Cardiac muscle cell (in vitro differentiated cells and primary cell): ENCODE data around the gene GUCY2F. TPM values are rescaled to one million over a fixed set of nuclear protein-coding genes. Genes with fewer than 3 reads are reported as not detected.
A peak's percentile ranks its signal among the peaks of the same experiment; 100 is the strongest.

Experiments used
- DNase-seq, 2 donors: peaks; one replicate each; pipeline versions ENCODE4 v3.0.0 to v3.0.0-alpha.2; 2010 to 2017; ENCODE audit warnings: low read depth in 1 of 2, low spot score in 1 of 2
- H3K27ac ChIP-seq: fragments of 200-600 bp; sonication (generic); 2 replicates; pipeline ENCODE4 v1.5.1; 2016
- H3K27me3 ChIP-seq: fragments of 200-600 bp; sonication (generic); 2 replicates; pipeline ENCODE4 v1.6.0; 2016; ENCODE audit warnings: control low read depth
- H3K36me3 ChIP-seq: fragments of 200-600 bp; sonication (generic); 2 replicates; pipeline ENCODE4 v1.5.1; 2016; ENCODE audit warnings: control low read depth
- H3K4me1 ChIP-seq: fragments of 200-600 bp; sonication (generic); 2 replicates; pipeline ENCODE4 v1.8.1; 2017; ENCODE audit warnings: low read depth, mild to moderate bottlenecking, mixed run types
- H3K4me3 ChIP-seq: fragments of 200-600 bp; sonication (generic); 2 replicates; pipeline ENCODE4 v1.5.1; 2016; ENCODE audit warnings: mild to moderate bottlenecking
- H3K9me3 ChIP-seq: fragments of 200-600 bp; sonication (generic); 2 replicates; pipeline ENCODE4 v1.5.1; 2017; ENCODE audit warnings: low read depth, mild to moderate bottlenecking, control low read depth
- polyA plus RNA-seq: library from polyadenylated mRNA; unstranded; fragments of >200 nt; fragmentation: Nextera tagmentation; extraction: Ambion mirVana; gene quantifications from 2 replicates; pipeline ENCODE4 v1.2.1, GENCODE V29; 2016
- total RNA-seq: library from RNA; depleted of rRNA; stranded (reverse); fragments of >200 nt; gene quantifications from 2 replicates; pipeline ENCODE4 v1.2.3, GENCODE V29; 2016
- TF ChIP-seq, protein P1 (sequence below): IDR thresholded peaks from 2 replicates; pipeline ENCODE4 v1.5.1; 2012; ENCODE audit warnings: low read depth, mild to moderate bottlenecking, low read length

GUCY2F gene
- total and polyA plus RNA-seq, 2 experiments from 2014 or later, result not detected

DNA sequence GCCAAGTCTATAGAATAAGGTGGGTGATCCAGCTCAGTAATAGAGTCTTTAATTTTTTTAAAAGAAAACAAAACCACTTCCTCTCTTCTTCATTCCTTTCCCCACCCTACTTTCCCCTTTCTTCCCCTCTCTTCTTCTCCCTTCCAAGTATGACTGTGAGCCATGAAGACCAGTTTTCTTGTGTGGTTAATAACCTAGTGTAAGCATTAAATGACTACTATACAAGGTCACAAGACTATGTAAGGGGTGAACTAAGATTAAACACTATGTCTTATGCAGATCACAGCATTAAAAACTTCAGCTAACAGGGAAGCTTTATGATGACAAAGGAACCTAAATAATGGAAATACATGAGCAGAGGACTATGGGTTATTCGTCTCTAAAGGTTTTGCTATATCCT is 135.4 kb downstream of the GUCY2F start:
- no peak for DNase-seq
- TF ChIP-seq, protein P1, sequence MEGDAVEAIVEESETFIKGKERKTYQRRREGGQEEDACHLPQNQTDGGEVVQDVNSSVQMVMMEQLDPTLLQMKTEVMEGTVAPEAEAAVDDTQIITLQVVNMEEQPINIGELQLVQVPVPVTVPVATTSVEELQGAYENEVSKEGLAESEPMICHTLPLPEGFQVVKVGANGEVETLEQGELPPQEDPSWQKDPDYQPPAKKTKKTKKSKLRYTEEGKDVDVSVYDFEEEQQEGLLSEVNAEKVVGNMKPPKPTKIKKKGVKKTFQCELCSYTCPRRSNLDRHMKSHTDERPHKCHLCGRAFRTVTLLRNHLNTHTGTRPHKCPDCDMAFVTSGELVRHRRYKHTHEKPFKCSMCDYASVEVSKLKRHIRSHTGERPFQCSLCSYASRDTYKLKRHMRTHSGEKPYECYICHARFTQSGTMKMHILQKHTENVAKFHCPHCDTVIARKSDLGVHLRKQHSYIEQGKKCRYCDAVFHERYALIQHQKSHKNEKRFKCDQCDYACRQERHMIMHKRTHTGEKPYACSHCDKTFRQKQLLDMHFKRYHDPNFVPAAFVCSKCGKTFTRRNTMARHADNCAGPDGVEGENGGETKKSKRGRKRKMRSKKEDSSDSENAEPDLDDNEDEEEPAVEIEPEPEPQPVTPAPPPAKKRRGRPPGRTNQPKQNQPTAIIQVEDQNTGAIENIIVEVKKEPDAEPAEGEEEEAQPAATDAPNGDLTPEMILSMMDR, result no peak
- H3K36me3 ChIP-seq, result no peaks in the 10 kb centered on the region
- H3K9me3 ChIP-seq, result no peaks in the 10 kb centered on the region
- H3K27ac ChIP-seq, result no peak overlapping the region
- H3K27me3 ChIP-seq, result no peaks in the 10 kb centered on the region
- H3K4me1 ChIP-seq, result peaks cover 8% of the 10 kb centered on the region
- H3K4me3 ChIP-seq, result no peak overlapping the region

GRCh38 chrX:109345856-109346255 is 136.0 kb downstream of the GUCY2F start:
- Histone ChIP-seq H3K27ac (no peak overlapping the region), H3K36me3 (no peaks in the 10 kb centered on the region), H3K4me1 (peaks cover 7% of the 10 kb centered on the region), H3K4me3 (no peak overlapping the region), H3K27me3 (no peaks in the 10 kb centered on the region), H3K9me3 (no peaks in the 10 kb centered on the region)
- TF ChIP-seq, protein P1, result no peak
- peak in 1 of 2 donors; percentile 28 for DNase-seq

- Histone ChIP-seq H3K27ac (no peak overlapping the region), H3K9me3 (no peaks in the 10 kb centered on the region), H3K27me3 (no peaks in the 10 kb centered on the region), H3K4me3 (no peak overlapping the region), H3K4me1 (peaks cover 7% of the 10 kb centered on the region), H3K36me3 (no peaks in the 10 kb centered on the region)
- DNase-seq, result no peak
- TF ChIP-seq, protein P1, result no peak
Observed at GRCh38 chrX:109344678-109345077, 137.2 kb downstream of the GUCY2F start.

DNA sequence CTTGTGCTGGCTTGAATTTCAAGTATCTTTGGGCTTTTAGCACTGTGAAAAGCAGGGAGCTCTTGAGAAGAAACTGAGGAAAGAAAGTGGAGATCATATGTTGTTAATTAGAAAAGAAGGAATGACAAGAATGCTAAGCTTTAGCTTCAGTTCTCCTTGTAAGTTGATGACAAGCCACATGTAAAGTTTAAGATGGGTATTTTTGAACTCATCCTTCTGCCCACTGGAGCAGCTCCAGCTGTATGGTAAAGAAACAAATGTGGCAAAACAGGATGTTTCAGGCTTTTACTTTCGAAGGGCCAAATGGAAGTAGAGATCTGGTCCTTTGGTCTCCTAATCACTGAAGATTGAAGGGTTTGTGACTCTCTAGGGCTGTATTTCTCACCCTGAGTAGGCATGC is 137.8 kb downstream of the GUCY2F start:
- H3K36me3 ChIP-seq, result no peaks in the 10 kb centered on the region
- H3K27ac ChIP-seq, result no peak overlapping the region
- H3K27me3 ChIP-seq, result no peaks in the 10 kb centered on the region
- no peak overlapping the region for H3K4me3 ChIP-seq
- DNase-seq, result no peak
- peaks cover 7% of the 10 kb centered on the region for H3K4me1 ChIP-seq
- TF ChIP-seq, protein P1, result no peak
- H3K9me3 ChIP-seq, result no peaks in the 10 kb centered on the region

DNA sequence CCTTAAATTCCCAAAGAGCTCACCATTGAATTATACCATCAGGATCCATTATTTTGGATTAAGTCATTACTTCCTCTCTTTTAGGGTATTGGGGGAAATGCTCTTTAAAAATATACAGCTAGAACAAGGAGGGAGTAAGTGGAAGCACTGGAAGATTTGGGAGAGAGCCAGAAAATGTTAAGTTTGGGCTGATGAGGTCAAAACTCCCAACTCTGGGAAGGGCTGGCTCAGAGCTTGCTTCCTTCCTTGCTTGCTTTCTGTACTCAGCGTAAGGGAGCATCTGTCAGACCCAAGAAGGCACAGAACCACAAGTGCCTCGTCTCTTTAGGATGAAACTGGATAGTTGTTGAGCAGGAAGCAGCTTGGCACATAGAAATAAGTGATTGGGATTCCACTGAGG is 138.2 kb downstream of the GUCY2F start:
- Histone ChIP-seq H3K9me3 (no peaks in the 10 kb centered on the region), H3K36me3 (no peaks in the 10 kb centered on the region), H3K4me1 (peaks cover 7% of the 10 kb centered on the region), H3K27me3 (no peaks in the 10 kb centered on the region), H3K27ac (no peak overlapping the region), H3K4me3 (no peak overlapping the region)
- TF ChIP-seq, protein P1, result no peak
- no peak for DNase-seq

GRCh38 chrX:109336141-109336540 is 145.7 kb downstream of the GUCY2F start:
- no peak for DNase-seq
- TF ChIP-seq, protein P1, result no peak
- Histone ChIP-seq H3K9me3 (no peaks in the 10 kb centered on the region), H3K4me1 (no peaks in the 10 kb centered on the region), H3K27me3 (no peaks in the 10 kb centered on the region), H3K36me3 (no peaks in the 10 kb centered on the region), H3K4me3 (no peak overlapping the region), H3K27ac (no peak overlapping the region)
